ENCODE data around the gene PSMD11. TPM values are rescaled to one million over a fixed set of nuclear protein-coding genes. Genes with fewer than 3 reads are reported as not detected.

Gene PSMD11
- total and polyA plus RNA-seq, 2 of the 13 experiments (the other 11 are each of a cell fraction or from before 2014, with no cell fraction given) = 69.8 to 152 TPM

GRCh38 chr17:32486111-32486700 is 41.9 kb downstream of the PSMD11 start (continued):
- TF ChIP-seq, protein P1, sequence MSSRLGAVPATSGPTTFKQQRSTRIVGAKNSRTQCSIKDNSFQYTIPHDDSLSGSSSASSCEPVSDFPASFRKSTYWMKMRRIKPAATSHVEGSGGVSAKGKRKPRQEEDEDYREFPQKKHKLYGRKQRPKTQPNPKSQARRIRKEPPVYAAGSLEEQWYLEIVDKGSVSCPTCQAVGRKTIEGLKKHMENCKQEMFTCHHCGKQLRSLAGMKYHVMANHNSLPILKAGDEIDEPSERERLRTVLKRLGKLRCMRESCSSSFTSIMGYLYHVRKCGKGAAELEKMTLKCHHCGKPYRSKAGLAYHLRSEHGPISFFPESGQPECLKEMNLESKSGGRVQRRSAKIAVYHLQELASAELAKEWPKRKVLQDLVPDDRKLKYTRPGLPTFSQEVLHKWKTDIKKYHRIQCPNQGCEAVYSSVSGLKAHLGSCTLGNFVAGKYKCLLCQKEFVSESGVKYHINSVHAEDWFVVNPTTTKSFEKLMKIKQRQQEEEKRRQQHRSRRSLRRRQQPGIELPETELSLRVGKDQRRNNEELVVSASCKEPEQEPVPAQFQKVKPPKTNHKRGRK (CRISPR knock-in tag; IDR thresholded peaks at IDR 0.05) = no peak
- no peak for TF ChIP-seq GPN1 (CRISPR knock-in tag; IDR thresholded peaks at IDR 0.05; ENCODE audit: borderline replicate concordance)
- no peak for TF ChIP-seq ZNF747 (CRISPR knock-in tag; IDR thresholded peaks at IDR 0.05; ENCODE audit: borderline replicate concordance)
- no peak for TF ChIP-seq ZBTB4 (CRISPR knock-in tag; IDR thresholded peaks at IDR 0.05; ENCODE audit: borderline replicate concordance)
- TF ChIP-seq, protein P2, sequence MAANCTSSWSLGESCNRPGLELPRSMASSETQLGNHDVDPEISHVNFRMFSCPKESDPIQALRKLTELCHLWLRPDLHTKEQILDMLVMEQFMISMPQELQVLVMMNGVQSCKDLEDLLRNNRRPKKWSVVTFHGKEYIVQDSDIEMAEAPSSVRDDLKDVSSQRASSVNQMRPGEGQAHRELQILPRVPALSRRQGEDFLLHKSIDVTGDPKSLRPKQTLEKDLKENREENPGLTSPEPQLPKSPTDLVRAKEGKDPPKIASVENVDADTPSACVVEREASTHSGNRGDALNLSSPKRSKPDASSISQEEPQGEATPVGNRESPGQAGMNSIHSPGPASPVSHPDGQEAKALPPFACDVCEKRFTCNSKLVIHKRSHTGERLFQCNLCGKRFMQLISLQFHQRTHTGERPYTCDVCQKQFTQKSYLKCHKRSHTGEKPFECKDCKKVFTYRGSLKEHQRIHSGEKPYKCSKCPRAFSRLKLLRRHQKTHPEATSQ (CRISPR knock-in tag; IDR thresholded peaks at IDR 0.05; ENCODE audit: borderline replicate concordance) = no peak
- TF ChIP-seq FOXA3 (CRISPR knock-in tag; IDR thresholded peaks at IDR 0.05) = no peak; the same call in 1 of the 2 replicates
- TF ChIP-seq MZF1 (CRISPR knock-in tag; IDR thresholded peaks at IDR 0.05; ENCODE audit: borderline replicate concordance) = no peak
- peak; percentile 93 for TF ChIP-seq SP4 (CRISPR knock-in tag; IDR thresholded peaks at IDR 0.05)
- TF ChIP-seq HDAC1 (CRISPR knock-in tag; IDR thresholded peaks at IDR 0.05) = peak; percentile 34; the same call in 1 of the 2 replicates
- no peak for TF ChIP-seq PHF8 (CRISPR knock-in tag; IDR thresholded peaks at IDR 0.05)
- TF ChIP-seq CBFB (CRISPR knock-in tag; IDR thresholded peaks at IDR 0.05) = no peak
- TF ChIP-seq TIGD3 (CRISPR knock-in tag; IDR thresholded peaks at IDR 0.05; ENCODE audit: borderline replicate concordance) = no peak
- no peak for TF ChIP-seq PCBP1 (IDR thresholded peaks at IDR 0.05; ENCODE audit: borderline replicate concordance, low read depth, low read length)
- no peak for TF ChIP-seq MYPOP (CRISPR knock-in tag; IDR thresholded peaks at IDR 0.05)
- TF ChIP-seq HOXA3 (CRISPR knock-in tag; IDR thresholded peaks at IDR 0.05) = peak; percentile 36; the same call in 1 of the 2 replicates
- no peak for TF ChIP-seq EED (CRISPR knock-in tag; IDR thresholded peaks at IDR 0.05)
- TF ChIP-seq ZNF333 (CRISPR knock-in tag; IDR thresholded peaks at IDR 0.05; ENCODE audit: borderline replicate concordance) = no peak
